HepG2 (cell line): Measurements from ENCODE around the gene ABCC1. TPM values are rescaled to one million over a fixed set of nuclear protein-coding genes. Genes with fewer than 3 reads are reported as not detected.

ENCODE experiments used
- ADNP ChIP-seq: sonication (generic); formaldehyde crosslinking; IDR thresholded peaks from 2 replicates; pipeline ENCODE4 v1.4.0; 2020; ENCODE audit warnings: missing genetic modification reagents
- ELF1 ChIP-seq: sonication (generic); formaldehyde crosslinking; IDR thresholded peaks from 2 replicates; pipeline ENCODE4 v1.4.0; 2020; ENCODE audit warnings: missing genetic modification reagents
- HOXA5 ChIP-seq: sonication (generic); formaldehyde crosslinking; IDR thresholded peaks from 2 replicates; pipeline ENCODE4 v1.4.0; 2020; ENCODE audit warnings: missing genetic modification reagents
- PLRG1 ChIP-seq: fragments of 450-650 bp; conservative IDR thresholded peaks from 2 replicates; pipeline ENCODE4 v1.6.1; 2016
- RELA ChIP-seq: sonication (generic); formaldehyde crosslinking; IDR thresholded peaks from 2 replicates; pipeline ENCODE4 v1.4.0; 2020; ENCODE audit warnings: missing genetic modification reagents
- SOX6 ChIP-seq, 2 experiments: fragments of 450-650 bp in 1 of 2; sonication (generic) in 1 of 2; formaldehyde crosslinking in 1 of 2; IDR thresholded peaks; 2 replicates each; pipeline versions ENCODE4 v1.4.0 to v1.6.1; 2017 to 2020; ENCODE audit warnings: antibody characterized with exemption in 1 of 2, mild to moderate bottlenecking in 1 of 2, missing genetic modification reagents in 1 of 2
- TCF7 ChIP-seq: sonication (generic); IDR thresholded peaks from 2 replicates; pipeline ENCODE4 v1.6.1; 2016; ENCODE audit warnings: antibody characterized with exemption, low read depth
- ZFAT ChIP-seq: sonication (generic); formaldehyde crosslinking; conservative IDR thresholded peaks from 2 replicates; pipeline ENCODE4 v1.8.1; 2023; ENCODE audit warnings: missing genetic modification reagents, inconsistent platforms
- ZNF232 ChIP-seq: sonication (generic); formaldehyde crosslinking; IDR thresholded peaks from 2 replicates; pipeline ENCODE4 v1.4.0; 2020; ENCODE audit warnings: missing genetic modification reagents, borderline replicate concordance
- ZNF432 ChIP-seq: sonication (generic); formaldehyde crosslinking; IDR thresholded peaks from 2 replicates; pipeline ENCODE4 v1.5.0; 2020; ENCODE audit warnings: missing genetic modification reagents, mild to moderate bottlenecking, borderline replicate concordance
- ZNF652 ChIP-seq: IDR thresholded peaks from 2 replicates; pipeline ENCODE4 v1.6.1; 2016; ENCODE audit warnings: low read depth, borderline replicate concordance
- ZNF839 ChIP-seq: sonication (generic); formaldehyde crosslinking; IDR thresholded peaks from 2 replicates; pipeline ENCODE4 v1.4.0; 2020; ENCODE audit warnings: missing genetic modification reagents, mild to moderate bottlenecking, borderline replicate concordance
- polyA plus RNA-seq, 8 experiments: library from polyadenylated mRNA; depleted of rRNA in 3 of 8; stranded (reverse) in 7 of 8; unstranded in 1 of 8; fragments of >200 nt; fragmentation: Illumina TruSeq in 4 of 8; extraction: Trizol in 4 of 8; gene quantifications; 2 replicates each; pipeline versions ENCODE4 v1.2.1 to v1.2.3, GENCODE V29; 2011 to 2016; ENCODE audit warnings: low read depth in 4 of 8, missing spikeins in 1 of 8, mixed read lengths in 1 of 8; ENCODE audit not compliant: insufficient read depth in 1 of 8
- total RNA-seq, 5 experiments: library from RNA; depleted of rRNA; stranded (reverse); fragments of >200 nt; fragmentation: Illumina TruSeq; extraction: Trizol; gene quantifications; 2 replicates each; pipeline ENCODE4 v1.2.3, GENCODE V29; 2016; ENCODE audit warnings: low read depth in 1 of 5
- TF ChIP-seq, protein P1 (sequence below), 2 experiments: fragments of 450-650 bp in 1 of 2; sonication (generic) in 1 of 2; formaldehyde crosslinking in 1 of 2; IDR thresholded peaks; 2 replicates each; pipeline versions ENCODE4 v1.6.1 to v1.8.0; 2016 to 2022; ENCODE audit warnings: antibody characterized with exemption in 1 of 2, mild to moderate bottlenecking in 1 of 2, missing genetic modification reagents in 1 of 2
- TF ChIP-seq, protein P2 (sequence below): sonication (generic); formaldehyde crosslinking; IDR thresholded peaks from 2 replicates; pipeline ENCODE4 v1.5.1; 2020; ENCODE audit warnings: missing genetic modification reagents, mild to moderate bottlenecking, borderline replicate concordance
- TF ChIP-seq, protein P3 (sequence below): sonication (generic); formaldehyde crosslinking; IDR thresholded peaks from 2 replicates; pipeline ENCODE4 v1.5.0; 2020; ENCODE audit warnings: missing genetic modification reagents
- TF ChIP-seq, protein P4 (sequence below): sonication (generic); formaldehyde crosslinking; IDR thresholded peaks from 2 replicates; pipeline ENCODE4 v1.4.0; 2020; ENCODE audit warnings: missing genetic modification reagents

ABCC1 gene
- total and polyA plus RNA-seq, 2 of the 13 experiments (the other 11 are each of a cell fraction or from before 2014, with no cell fraction given) = 13.0 to 30.6 TPM

DNA sequence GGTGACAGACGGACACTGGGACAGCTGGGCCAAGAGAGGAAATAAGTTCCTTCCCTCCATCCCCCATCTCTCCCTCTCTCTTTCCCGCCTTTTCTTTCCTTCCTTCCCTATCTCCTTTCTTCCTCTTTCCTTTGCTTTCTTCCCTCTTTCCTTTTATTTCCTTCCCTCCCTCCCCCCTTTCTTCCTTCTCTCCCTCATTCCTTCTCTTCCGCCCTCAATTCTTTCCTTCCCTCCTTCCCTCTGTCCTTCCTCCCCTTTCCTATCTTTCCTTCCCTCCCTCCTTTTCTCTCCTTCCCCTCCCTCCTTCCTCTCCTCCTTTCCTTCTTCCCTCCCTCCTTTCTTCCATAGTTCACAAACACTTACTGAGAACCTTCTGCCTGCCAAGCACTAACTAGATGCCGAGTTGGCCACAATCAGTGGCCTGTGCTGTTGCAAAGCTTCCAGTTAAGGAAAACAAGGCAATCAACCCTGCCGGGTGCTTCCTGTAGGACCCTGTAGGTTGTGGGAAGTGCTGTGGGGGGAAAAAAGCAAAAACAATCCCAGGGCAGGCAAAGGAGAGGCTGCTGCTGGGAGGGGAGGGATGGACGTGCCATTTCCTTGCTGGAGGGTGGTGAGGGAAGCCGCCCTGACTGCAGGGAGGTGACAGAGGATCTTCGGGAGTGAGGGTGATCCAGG lies 242.2 kb downstream of the ABCC1 start (continued):
- TF ChIP-seq TCF7 (no peak), ZNF232 (CRISPR knock-in tag) (no peak), ZFAT (CRISPR knock-in tag) (no peak), HOXA5 (CRISPR knock-in tag) (no peak), SOX6 (IDR thresholded peaks at IDR 0.05) (0 out of 2 replicates have a peak, but pooled peaks have one; percentile 71), SOX6 (CRISPR knock-in tag; IDR thresholded peaks at IDR 0.05) (no peak), ZNF839 (CRISPR knock-in tag) (no peak), ELF1 (CRISPR knock-in tag) (no peak), RELA (no peak), PLRG1 (0 out of 2 replicates have a peak, but pooled peaks have one; percentile 50), ADNP (CRISPR knock-in tag) (no peak), ZNF432 (CRISPR knock-in tag) (no peak), ZNF652 (CRISPR knock-in tag) (no peak)
- TF ChIP-seq, protein P1, sequence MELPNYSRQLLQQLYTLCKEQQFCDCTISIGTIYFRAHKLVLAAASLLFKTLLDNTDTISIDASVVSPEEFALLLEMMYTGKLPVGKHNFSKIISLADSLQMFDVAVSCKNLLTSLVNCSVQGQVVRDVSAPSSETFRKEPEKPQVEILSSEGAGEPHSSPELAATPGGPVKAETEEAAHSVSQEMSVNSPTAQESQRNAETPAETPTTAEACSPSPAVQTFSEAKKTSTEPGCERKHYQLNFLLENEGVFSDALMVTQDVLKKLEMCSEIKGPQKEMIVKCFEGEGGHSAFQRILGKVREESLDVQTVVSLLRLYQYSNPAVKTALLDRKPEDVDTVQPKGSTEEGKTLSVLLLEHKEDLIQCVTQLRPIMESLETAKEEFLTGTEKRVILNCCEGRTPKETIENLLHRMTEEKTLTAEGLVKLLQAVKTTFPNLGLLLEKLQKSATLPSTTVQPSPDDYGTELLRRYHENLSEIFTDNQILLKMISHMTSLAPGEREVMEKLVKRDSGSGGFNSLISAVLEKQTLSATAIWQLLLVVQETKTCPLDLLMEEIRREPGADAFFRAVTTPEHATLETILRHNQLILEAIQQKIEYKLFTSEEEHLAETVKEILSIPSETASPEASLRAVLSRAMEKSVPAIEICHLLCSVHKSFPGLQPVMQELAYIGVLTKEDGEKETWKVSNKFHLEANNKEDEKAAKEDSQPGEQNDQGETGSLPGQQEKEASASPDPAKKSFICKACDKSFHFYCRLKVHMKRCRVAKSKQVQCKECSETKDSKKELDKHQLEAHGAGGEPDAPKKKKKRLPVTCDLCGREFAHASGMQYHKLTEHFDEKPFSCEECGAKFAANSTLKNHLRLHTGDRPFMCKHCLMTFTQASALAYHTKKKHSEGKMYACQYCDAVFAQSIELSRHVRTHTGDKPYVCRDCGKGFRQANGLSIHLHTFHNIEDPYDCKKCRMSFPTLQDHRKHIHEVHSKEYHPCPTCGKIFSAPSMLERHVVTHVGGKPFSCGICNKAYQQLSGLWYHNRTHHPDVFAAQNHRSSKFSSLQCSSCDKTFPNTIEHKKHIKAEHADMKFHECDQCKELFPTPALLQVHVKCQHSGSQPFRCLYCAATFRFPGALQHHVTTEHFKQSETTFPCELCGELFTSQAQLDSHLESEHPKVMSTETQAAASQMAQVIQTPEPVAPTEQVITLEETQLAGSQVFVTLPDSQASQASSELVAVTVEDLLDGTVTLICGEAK (IDR thresholded peaks at IDR 0.05) = 0 out of 2 replicates have a peak, but pooled peaks have one; percentile 13
- TF ChIP-seq, protein P1 (CRISPR knock-in tag; IDR thresholded peaks at IDR 0.05) = no peak
- TF ChIP-seq, protein P2, sequence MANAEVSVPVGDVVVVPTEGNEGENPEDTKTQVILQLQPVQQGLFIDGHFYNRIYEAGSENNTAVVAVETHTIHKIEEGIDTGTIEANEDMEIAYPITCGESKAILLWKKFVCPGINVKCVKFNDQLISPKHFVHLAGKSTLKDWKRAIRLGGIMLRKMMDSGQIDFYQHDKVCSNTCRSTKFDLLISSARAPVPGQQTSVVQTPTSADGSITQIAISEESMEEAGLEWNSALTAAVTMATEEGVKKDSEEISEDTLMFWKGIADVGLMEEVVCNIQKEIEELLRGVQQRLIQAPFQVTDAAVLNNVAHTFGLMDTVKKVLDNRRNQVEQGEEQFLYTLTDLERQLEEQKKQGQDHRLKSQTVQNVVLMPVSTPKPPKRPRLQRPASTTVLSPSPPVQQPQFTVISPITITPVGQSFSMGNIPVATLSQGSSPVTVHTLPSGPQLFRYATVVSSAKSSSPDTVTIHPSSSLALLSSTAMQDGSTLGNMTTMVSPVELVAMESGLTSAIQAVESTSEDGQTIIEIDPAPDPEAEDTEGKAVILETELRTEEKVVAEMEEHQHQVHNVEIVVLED (CRISPR knock-in tag) = no peak
- TF ChIP-seq, protein P3, sequence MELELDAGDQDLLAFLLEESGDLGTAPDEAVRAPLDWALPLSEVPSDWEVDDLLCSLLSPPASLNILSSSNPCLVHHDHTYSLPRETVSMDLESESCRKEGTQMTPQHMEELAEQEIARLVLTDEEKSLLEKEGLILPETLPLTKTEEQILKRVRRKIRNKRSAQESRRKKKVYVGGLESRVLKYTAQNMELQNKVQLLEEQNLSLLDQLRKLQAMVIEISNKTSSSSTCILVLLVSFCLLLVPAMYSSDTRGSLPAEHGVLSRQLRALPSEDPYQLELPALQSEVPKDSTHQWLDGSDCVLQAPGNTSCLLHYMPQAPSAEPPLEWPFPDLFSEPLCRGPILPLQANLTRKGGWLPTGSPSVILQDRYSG = no peak
- TF ChIP-seq, protein P4, sequence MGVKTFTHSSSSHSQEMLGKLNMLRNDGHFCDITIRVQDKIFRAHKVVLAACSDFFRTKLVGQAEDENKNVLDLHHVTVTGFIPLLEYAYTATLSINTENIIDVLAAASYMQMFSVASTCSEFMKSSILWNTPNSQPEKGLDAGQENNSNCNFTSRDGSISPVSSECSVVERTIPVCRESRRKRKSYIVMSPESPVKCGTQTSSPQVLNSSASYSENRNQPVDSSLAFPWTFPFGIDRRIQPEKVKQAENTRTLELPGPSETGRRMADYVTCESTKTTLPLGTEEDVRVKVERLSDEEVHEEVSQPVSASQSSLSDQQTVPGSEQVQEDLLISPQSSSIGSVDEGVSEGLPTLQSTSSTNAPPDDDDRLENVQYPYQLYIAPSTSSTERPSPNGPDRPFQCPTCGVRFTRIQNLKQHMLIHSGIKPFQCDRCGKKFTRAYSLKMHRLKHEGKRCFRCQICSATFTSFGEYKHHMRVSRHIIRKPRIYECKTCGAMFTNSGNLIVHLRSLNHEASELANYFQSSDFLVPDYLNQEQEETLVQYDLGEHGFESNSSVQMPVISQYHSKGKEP (CRISPR knock-in tag) = no peak
